Mesothelial cell of epicardium (in vitro differentiated cells): ENCODE data around the gene HSPB7. TPM values are rescaled to one million over a fixed set of nuclear protein-coding genes. Genes with fewer than 3 reads are reported as not detected.
"Not testable (repeated sequence)": the region's sequence is repeated elsewhere in the genome, so short reads cannot be mapped to it uniquely, and the experiment has no call there.

Experiments
- DNase-seq, 2 experiments: peaks; one replicate each; pipeline ENCODE4 v3.0.0; 2021; ENCODE audit warnings: low spot score in 2 of 2; ENCODE audit not compliant: unreplicated experiment in 2 of 2
- H3K27ac Mint-ChIP-seq: 2 replicates; pipeline ENCODE4 v1.8.0; 2021; ENCODE audit warnings: mixed read lengths
- H3K27me3 Mint-ChIP-seq: 2 replicates; pipeline ENCODE4 v1.8.0; 2021; ENCODE audit warnings: low read depth, mixed read lengths
- H3K36me3 Mint-ChIP-seq: 2 replicates; pipeline ENCODE4 v1.8.0; 2021; ENCODE audit warnings: mixed read lengths
- H3K4me1 Mint-ChIP-seq: 2 replicates; pipeline ENCODE4 v1.8.0; 2021; ENCODE audit warnings: mixed read lengths
- H3K4me3 Mint-ChIP-seq: 2 replicates; pipeline ENCODE4 v1.8.0; 2021; ENCODE audit warnings: mild to moderate bottlenecking, moderate library complexity, mixed read lengths
- H3K9me3 Mint-ChIP-seq: 2 replicates; pipeline ENCODE4 v1.8.0; 2021; ENCODE audit warnings: mixed read lengths
- CTCF ChIP-seq: fragments of 200-600 bp; sonication (generic); IDR thresholded peaks from one replicate; pipeline ENCODE4 v1.5.0; 2021; ENCODE audit warnings: antibody characterized with exemption; ENCODE audit not compliant: unreplicated experiment
- total RNA-seq: library from RNA; stranded (reverse); gene quantifications from 3 replicates; pipeline ENCODE4 v1.2.1, GENCODE V29; 2021

Gene HSPB7
- total RNA-seq, 1 donor from 2014 or later: 6.3 TPM

GRCh38 chr1:16055613-16056520 is 38.0 kb upstream of the HSPB7 start:
- Mint-ChIP-seq H3K9me3 (no peaks in the 10 kb centered on the region), H3K4me3 (peak overlapping the region; percentile 30)

GRCh38 chr1:16054598-16055540 is 37.0 kb upstream of the HSPB7 start:
- Mint-ChIP-seq H3K4me3 (no peak overlapping the region), H3K9me3 (no peaks in the 10 kb centered on the region), H3K27ac (no peak overlapping the region), H3K4me1 (peaks cover 10% of the 10 kb centered on the region), H3K36me3 (no peaks in the 10 kb centered on the region), H3K27me3 (peaks cover 1% of the 10 kb centered on the region)
- TF ChIP-seq CTCF: no peak
- no peak for DNase-seq

More at GRCh38 chr1:16055613-16056520, 38.0 kb upstream of the HSPB7 start:
- Mint-ChIP-seq H3K27me3 (peaks cover 1% of the 10 kb centered on the region), H3K27ac (peak overlapping the region; percentile 51), H3K36me3 (no peaks in the 10 kb centered on the region), H3K4me1 (peaks cover 7% of the 10 kb centered on the region)
- peak; percentile 92 for TF ChIP-seq CTCF
- peak; percentile 81 to 95 for DNase-seq

DNA sequence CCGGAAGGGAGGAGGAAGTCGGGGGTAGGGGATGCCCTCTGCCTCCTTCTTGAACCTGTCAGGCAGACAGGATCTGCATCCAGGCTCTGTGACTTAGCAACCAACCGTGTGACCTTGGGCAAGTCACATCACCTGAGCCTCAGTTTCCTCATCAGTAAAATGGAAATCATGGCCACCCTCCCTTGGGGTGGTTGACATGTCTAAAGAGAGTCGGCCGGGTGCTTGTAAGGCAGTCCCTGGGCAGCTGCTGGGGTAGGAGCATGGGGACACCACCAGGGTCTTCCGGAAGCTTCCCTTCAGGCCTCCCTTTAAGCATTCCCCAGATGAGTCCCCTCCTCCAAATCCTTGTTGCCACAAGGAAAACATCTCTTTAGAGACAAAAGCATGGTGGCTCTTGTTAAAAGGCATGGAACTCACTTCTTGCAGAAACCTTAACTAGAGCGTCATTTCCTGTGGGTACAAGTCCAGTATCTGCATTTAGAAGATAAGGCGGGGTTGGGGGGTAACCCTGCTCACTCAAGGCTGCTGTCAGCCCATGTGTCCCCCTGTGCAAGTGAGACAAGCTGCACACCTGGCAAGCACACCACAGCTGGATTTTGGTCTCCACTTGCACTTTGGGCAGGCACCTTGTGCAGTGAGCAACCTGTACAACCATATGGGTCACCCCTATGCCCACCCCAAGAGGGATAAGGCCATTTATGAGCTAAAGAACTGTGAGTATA is 36.1 kb upstream of the HSPB7 start:
- Mint-ChIP-seq H3K27me3 (peaks cover 1% of the 10 kb centered on the region), H3K4me3 (no peak overlapping the region), H3K4me1 (peaks cover 10% of the 10 kb centered on the region), H3K9me3 (no peaks in the 10 kb centered on the region), H3K27ac (no peak overlapping the region), H3K36me3 (no peaks in the 10 kb centered on the region)
- no peak for TF ChIP-seq CTCF
- no peak for DNase-seq

DNA sequence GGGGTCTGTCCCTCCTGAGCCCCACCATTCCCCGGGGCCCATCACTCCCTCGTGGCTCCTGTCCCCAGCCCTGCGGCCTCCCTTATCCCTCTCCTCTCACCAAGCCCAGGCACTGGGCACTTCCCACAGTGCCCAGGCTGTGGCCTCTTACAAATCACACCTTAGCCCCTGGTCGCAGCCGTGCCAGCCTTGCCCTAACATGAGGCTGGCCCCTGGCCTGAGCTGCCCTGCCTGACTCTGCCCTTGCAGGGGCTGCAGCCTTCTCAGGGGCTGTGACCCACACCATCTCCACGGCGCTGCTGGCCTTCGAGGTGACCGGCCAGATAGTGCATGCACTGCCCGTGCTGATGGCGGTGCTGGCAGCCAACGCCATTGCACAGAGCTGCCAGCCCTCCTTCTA is 34.1 kb upstream of the HSPB7 start:
- H3K4me3 Mint-ChIP-seq, H3K27ac Mint-ChIP-seq: not testable (repeated sequence)

DNA sequence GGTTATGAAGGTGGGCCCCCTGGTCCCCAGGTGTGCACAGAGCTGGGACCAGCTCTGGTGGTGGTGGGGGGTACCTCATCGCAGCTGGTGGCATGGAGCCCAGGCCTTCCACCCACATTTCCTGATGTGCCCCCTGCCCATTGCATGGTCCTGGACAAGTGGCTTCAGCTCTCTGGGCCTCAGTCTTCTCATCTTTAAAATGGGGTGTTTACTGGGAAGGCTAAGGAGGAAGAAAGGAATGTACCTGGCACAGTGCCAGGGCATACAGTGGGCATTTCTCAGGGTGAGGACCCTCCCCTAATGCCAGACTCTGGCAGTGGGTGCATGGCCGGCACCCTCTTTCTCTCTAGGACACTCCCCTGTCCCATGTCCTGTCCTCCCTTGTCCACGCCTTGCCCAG is 33.2 kb upstream of the HSPB7 start:
- no peak for DNase-seq
- peaks cover 8% of the 10 kb centered on the region for H3K4me1 Mint-ChIP-seq
- H3K27me3 Mint-ChIP-seq: no peaks in the 10 kb centered on the region
- TF ChIP-seq CTCF: no peak
- no peak overlapping the region for H3K27ac Mint-ChIP-seq
- no peak overlapping the region for H3K4me3 Mint-ChIP-seq
- no peaks in the 10 kb centered on the region for H3K9me3 Mint-ChIP-seq
- no peaks in the 10 kb centered on the region for H3K36me3 Mint-ChIP-seq

More for the DNA sequence above, 34.1 kb upstream of the HSPB7 start:
- H3K9me3 Mint-ChIP-seq, H3K36me3 Mint-ChIP-seq, DNase-seq, H3K27me3 Mint-ChIP-seq: not testable (repeated sequence)
- peaks cover 10% of the 10 kb centered on the region for H3K4me1 Mint-ChIP-seq
